CD4-positive, alpha-beta T cell treated with Interleukin-2 at 100 ng/mL for 4 hours (primary cell): ENCODE results near the gene SRSF3.

Source experiments
- DNase-seq: peaks from one replicate; pipeline ENCODE4 v3.0.0-alpha.2; 2020; ENCODE audit warnings: low spot score

Gene SRSF3

GRCh38 chr6:36623547-36624459 lies 29.6 kb downstream of the SRSF3 start:
- peak; percentile 83 for DNase-seq

GRCh38 chr6:36624461-36625157 lies 30.4 kb downstream of the SRSF3 start:
- DNase-seq = no peak

GRCh38 chr6:36625158-36625919 lies 31.2 kb downstream of the SRSF3 start:
- no peak for DNase-seq

- DNase-seq = no peak
Observed at GRCh38 chr6:36626636-36627035, 32.5 kb downstream of the SRSF3 start.

GRCh38 chr6:36627141-36627540 lies 33.0 kb downstream of the SRSF3 start:
- no peak for DNase-seq

- DNase-seq = no peak
Observed at GRCh38 chr6:36627801-36628246, 33.7 kb downstream of the SRSF3 start.

GRCh38 chr6:36629784-36630183 lies 35.6 kb downstream of the SRSF3 start:
- DNase-seq = no peak

GRCh38 chr6:36631326-36632011 lies 37.3 kb downstream of the SRSF3 start:
- no peak for DNase-seq

- DNase-seq = no peak
Observed at GRCh38 chr6:36633370-36633769, 39.2 kb downstream of the SRSF3 start.

- DNase-seq = no peak
Observed at GRCh38 chr6:36633915-36634314, 39.8 kb downstream of the SRSF3 start.

- no peak for DNase-seq
Observed at GRCh38 chr6:36634317-36635108, 40.4 kb downstream of the SRSF3 start.

GRCh38 chr6:36636283-36636682 lies 42.1 kb downstream of the SRSF3 start:
- DNase-seq = no peak

- no peak for DNase-seq
Observed at GRCh38 chr6:36636687-36637418, 42.7 kb downstream of the SRSF3 start.

- no peak for DNase-seq
Observed at GRCh38 chr6:36638579-36638978, 44.4 kb downstream of the SRSF3 start.

- DNase-seq = no peak
Observed at GRCh38 chr6:36639171-36639808, 45.1 kb downstream of the SRSF3 start.

GRCh38 chr6:36641543-36641942 lies 47.4 kb downstream of the SRSF3 start:
- DNase-seq = no peak

GRCh38 chr6:36642913-36643817 lies 49.0 kb downstream of the SRSF3 start:
- DNase-seq = no peak

- no peak for DNase-seq
Observed at GRCh38 chr6:36643977-36644376, 49.8 kb downstream of the SRSF3 start.

GRCh38 chr6:36649086-36649485 lies 54.9 kb downstream of the SRSF3 start:
- DNase-seq = no peak
